Mononuclear cell (primary cell): ENCODE measurements around the gene C2orf72. TPM values are rescaled to one million over a fixed set of nuclear protein-coding genes. Genes with fewer than 3 reads are reported as not detected.

Experiments used
- H3K27me3 ChIP-seq: 2 replicates; pipeline ENCODE4 v1.6.0; 2011; ENCODE audit warnings: low read length, control low read depth; ENCODE audit not compliant: insufficient read depth
- H3K4me1 ChIP-seq: 2 replicates; pipeline ENCODE4 v1.5.1; 2011; ENCODE audit warnings: mild to moderate bottlenecking, low read length, control low read depth; ENCODE audit not compliant: insufficient read depth
- H3K4me3 ChIP-seq: 2 replicates; pipeline ENCODE4 v1.5.1; 2011; ENCODE audit warnings: mild to moderate bottlenecking, low read length, moderate library complexity
- H3K9me3 ChIP-seq: 2 replicates; pipeline ENCODE4 v1.5.1; 2011; ENCODE audit warnings: low read depth, mild to moderate bottlenecking, control low read depth, low read length
- total RNA-seq: library from RNA; depleted of rRNA; stranded (reverse); fragments of >200 nt; gene quantifications from one replicate; pipeline ENCODE4 v1.2.3, GENCODE V29; 2012

C2orf72 gene
- total RNA-seq, 1 donor, result not detected

DNA sequence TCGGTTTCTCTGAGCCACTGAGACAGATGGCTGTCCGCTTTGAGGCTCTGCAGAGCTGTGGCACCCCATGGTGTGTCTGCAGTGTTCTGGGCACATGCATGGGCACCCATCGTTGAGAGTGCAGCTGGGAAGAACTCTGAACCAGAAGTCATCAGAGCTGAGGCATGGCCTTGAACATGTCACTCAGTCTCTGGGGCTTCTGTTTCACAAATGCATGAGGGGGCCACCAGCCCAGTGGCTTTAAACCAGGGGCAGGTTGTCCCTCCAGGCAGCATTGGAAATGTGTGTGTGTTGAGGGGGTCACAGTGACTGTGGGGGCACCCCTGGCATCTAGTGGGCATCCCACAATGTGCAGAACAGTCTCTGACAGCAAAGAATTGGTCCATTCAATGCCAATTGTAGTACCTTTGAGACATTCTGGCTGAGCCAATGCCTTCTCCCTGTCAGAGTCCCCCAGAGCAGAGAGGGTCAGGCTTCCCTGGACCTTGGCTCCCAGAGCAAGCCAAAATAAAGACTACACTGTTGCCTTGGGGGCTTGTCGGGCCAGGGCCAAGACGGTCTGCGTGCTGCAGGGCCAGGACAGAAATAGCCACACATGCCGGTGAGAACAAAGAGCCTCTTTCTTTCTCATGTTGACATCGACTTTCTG lies 10.1 kb downstream of the C2orf72 start:
- H3K4me3 ChIP-seq, result no peak overlapping the region
- peaks cover 3% of the 10 kb centered on the region for H3K4me1 ChIP-seq
- H3K9me3 ChIP-seq, result no peaks in the 10 kb centered on the region
- peaks cover 20% of the 10 kb centered on the region for H3K27me3 ChIP-seq

DNA sequence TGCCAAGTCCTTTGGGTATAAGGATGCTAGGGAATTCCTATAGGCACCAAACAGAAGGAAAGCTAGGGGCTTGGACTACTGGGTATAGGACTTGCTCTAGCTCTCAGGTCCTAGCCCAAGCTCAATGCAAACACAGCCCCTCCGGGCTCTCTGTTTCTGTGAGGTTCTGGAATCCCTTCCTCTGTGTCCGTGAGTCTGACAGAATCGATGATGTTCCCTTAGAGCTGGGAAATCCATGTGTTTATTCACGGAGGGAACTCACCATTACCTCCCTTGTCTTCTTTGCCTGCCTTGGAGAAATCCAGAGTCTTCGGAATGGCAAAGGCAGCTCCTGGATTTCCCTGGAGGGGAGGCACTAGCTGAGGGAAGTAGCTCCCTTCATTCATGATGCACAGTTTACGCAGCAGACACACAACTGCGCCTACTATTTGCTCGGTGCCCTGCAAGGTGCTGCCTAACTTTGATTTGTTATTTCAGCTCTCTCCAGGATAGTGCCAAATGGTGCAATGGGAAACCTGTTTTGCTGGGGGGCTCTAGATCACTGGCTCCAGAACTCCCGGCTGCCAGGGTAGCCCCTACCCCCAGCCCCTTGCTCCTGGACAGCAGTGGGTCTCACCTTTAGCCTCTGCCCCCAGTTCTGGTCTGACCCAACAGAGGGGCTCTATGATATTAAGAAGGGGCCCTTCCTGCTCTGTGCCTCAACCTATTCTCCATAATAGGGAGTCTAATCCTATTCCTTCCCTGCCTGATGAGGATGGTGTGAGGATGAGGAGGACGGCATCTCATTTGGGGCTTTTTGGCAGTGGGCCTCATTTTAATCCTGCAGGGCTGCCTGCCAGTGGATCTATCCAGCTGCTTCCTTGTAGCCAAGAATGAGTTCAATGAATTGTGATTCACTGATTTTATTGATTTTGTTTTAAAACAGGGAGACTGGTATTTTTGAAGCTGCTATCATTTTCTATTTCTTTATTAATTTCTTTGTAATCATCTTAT lies 10.9 kb downstream of the C2orf72 start:
- no peaks in the 10 kb centered on the region for H3K9me3 ChIP-seq
- peaks cover 11% of the 10 kb centered on the region for H3K4me1 ChIP-seq
- H3K27me3 ChIP-seq, result peaks cover 17% of the 10 kb centered on the region
- no peak overlapping the region for H3K4me3 ChIP-seq

DNA sequence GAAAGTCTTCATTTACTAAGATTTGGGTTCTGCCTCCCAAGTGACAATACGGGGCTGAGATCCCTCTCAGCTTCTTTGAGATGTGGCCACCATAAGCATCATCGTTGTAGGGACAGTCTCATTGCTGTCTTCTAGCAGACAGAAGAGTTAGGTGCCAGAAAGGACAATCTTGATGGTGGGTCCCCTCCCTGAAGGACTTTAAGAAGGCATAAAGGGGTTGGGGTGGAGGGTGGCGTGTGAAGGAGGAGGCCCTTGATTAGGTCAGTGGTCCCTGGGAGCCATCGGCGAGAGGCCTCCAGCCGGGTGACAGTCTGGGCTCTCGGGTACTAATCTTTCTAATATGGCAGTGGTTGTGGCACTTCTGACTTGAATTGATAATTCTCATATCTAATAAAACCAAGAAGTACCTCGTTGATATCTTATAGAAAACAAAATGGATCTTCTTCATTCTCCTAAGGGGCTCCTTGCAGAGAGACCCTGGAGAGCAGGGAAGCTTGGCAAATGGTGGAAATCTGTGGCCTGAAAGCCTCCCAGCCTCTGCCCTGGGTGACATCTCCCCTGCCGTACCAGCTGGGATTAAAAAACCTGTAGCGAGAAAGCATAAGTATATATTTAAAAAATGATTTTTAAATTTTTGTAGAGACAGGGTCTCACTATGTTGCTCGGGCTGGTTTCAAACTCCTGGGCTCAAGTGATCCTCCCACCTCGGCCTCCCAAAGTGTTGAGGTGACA lies 12.1 kb downstream of the C2orf72 start:
- Histone ChIP-seq H3K4me1 (peaks cover 12% of the 10 kb centered on the region), H3K4me3 (no peak overlapping the region)

DNA sequence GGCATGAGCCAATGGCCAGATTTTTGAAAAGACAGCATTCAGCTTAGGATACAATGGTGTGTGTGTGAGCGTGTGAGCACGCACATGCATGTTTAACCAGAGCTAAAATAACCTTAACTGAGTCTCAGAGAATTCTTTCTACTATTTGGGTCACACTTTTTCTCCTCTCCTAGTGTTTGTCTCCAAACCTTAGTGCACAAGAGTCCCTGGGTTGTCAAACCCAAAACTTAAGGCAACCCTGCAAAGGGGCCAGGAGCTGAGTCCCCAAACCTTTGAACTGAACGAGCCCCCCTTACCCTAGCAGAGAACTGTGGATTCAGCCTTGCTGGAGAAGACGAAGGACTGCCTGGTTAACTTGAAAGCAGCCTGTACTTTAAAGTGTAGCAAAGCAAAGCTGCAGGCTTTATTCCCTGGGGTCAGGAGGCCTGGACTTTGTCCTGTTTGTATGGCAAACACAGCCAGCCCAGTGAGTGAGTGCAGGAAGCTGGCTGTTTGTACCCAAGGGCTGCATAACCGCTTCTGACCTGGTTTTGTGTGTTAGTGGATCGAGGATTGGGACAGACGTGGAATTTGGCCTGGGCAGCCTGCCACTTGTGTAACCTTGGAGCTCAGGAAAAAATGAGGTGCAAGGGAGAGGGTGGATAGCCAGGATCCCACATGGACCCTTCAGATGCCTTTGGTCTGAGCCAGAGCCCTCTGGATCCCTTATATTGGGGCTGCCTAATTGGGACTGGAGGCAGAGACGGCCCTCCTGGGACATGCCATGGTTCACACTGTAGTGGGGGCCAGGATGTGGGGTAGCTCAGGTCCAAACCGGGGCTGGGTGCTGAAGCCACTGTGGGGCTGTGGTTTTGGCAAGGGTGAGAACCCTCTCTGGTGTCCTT lies 12.9 kb downstream of the C2orf72 start:
- peaks cover 17% of the 10 kb centered on the region for H3K27me3 ChIP-seq
- no peak overlapping the region for H3K4me3 ChIP-seq
- H3K9me3 ChIP-seq, result no peaks in the 10 kb centered on the region
- H3K4me1 ChIP-seq, result peaks cover 12% of the 10 kb centered on the region

More for the DNA sequence above, 12.1 kb downstream of the C2orf72 start:
- Histone ChIP-seq H3K27me3 (peaks cover 17% of the 10 kb centered on the region), H3K9me3 (no peaks in the 10 kb centered on the region)

DNA sequence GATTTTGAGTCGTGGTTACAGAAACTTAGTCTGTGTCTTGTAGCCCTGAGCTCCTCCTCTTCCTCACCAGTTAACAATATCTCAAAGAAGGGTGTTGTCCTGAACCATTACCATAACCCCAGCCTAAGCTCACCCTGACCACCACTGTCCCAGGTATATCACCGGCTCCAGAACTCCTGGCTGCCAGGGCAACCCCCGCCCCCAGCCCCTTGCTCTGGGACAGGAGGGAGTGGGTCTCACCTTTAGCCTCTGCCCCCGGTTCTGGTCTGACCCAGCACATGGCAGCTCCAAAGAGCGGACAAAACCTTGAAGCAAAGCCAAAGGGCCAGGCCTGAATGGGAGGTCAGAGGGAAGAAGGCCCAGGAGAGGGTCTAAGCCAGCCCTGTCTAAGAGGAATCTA lies 13.8 kb downstream of the C2orf72 start:
- Histone ChIP-seq H3K4me1 (peaks cover 12% of the 10 kb centered on the region), H3K27me3 (peaks cover 17% of the 10 kb centered on the region), H3K9me3 (no peaks in the 10 kb centered on the region), H3K4me3 (no peak overlapping the region)

DNA sequence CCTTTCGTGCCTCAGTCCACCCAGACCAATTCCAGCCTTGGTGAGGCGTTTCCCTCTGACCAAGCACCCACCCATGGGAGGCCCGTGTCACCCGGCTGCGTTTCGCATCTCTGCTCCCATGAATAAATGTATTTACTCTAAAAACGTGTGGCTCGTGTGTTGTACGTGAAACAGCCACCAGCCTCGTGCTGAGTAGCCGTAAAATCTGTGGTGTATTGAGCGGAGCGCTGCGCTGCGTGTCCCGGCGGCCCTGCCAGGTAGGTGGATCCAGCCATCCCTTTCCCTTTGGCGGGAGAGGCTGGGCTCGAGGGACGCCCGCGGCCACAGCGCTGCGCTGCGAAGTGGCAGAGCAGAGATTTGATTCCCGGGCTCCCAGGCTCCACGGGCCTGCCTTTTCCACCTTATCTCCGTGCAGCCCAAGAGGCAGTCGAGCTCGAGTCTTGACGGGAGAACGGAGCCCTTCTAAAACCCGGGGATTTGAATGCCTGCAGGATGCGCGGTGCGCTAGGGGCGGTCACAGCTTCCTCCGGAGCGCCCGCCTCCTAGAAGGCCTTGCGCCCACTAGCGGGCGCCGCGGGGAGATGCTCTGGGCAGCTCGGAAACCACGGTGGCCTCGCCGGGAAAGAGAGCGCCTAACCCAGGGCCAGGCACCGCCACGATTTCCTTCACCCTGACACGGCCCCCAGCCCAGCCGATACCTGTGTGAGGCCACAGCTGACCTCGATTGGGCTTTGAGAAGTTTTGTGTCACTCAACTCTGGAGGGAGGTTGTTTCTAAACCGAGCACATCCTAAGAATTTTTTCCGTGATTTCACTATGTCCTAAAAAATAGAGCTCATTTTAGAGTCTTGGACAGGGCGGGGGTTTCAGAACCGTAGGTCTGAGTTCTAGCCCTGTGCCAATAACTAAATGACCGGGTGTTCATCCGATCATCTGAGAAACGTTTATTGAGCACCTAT lies 15.4 kb downstream of the C2orf72 start:
- H3K9me3 ChIP-seq, result no peaks in the 10 kb centered on the region
- H3K4me1 ChIP-seq, result peaks cover 19% of the 10 kb centered on the region
- H3K27me3 ChIP-seq, result peaks cover 17% of the 10 kb centered on the region
- H3K4me3 ChIP-seq, result peak overlapping the region; percentile 53

DNA sequence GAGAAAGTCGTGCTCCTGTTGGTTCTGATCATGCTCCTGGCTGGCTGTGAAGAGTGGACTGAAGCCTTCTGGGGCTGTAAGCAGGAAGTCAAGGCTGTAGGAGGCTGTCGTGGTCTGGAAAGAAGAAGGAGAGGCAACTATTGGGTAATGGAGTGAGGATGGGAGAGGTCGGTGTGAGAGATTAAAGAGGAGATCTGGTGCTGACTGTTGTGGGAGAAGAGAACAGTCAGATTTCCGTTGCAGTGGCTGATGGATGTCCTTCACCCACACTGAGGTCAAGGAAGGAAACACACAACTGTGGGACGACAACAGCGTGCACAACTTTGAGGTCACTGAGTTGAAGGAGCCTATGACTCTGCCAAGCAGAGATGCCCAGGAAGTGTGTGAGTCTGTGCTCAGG lies 16.5 kb downstream of the C2orf72 start:
- H3K4me1 ChIP-seq, result peaks cover 30% of the 10 kb centered on the region
- peaks cover 14% of the 10 kb centered on the region for H3K27me3 ChIP-seq
- no peaks in the 10 kb centered on the region for H3K9me3 ChIP-seq
- no peak overlapping the region for H3K4me3 ChIP-seq

DNA sequence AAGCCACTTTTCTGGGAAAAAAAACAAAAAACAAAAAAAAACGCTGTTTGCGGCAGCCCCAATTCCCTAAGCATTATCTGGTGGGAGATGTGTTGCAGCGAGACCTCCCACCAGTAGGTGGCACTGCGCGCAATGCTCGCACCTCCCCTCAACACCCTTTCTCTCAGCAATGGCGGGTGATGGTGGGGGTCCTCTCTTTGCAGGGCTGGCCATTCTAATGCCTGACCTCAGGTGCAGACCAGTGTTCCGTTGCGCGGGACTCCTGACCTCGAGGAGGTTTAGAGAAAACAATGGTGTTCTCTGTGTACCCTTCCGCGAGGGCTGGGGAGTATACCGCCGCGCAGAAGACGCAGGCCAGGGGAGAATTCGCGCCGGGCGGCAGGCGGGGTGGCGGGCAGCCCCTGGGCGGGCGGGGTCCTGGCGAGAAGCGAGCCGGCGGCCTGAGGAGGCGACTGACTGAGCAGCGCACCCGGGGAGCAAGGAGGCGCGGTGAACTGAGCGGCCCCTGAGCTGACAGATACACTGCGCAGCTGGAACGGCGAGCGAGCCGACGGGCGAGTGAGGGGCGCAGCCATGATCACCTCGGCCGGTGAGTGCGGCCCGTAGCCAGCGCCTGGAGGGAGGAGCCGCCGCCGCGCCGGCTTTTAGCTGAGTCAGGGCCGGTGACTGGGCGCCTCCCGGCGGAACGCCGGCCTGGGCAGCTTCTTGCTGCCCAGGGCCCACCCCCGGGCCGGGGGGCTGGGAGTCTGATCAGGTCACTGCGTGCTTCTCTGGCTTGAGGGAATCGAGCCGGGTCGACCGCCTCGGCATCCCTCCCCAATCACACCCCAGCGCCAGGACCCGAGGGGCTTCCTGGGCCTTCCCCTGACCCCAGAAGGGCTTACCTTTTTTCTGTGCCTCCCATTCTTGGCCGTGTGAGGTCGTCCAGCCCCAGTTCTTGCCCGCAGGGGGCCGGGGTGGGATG lies 19.4 kb downstream of the C2orf72 start, which contains the start of gene PSMD1:
Gene PSMD1 (plus strand): TSS at position 415 of the 964 bp plus-strand sequence. CDS start 159 bp downstream, at position 574.
- Histone ChIP-seq H3K4me1 (peaks cover 39% of the 10 kb centered on the region), H3K27me3 (no peaks in the 10 kb centered on the region), H3K4me3 (peak within 1 kb of the TSS; percentile 91), H3K9me3 (no peaks in the 10 kb centered on the region)

DNA sequence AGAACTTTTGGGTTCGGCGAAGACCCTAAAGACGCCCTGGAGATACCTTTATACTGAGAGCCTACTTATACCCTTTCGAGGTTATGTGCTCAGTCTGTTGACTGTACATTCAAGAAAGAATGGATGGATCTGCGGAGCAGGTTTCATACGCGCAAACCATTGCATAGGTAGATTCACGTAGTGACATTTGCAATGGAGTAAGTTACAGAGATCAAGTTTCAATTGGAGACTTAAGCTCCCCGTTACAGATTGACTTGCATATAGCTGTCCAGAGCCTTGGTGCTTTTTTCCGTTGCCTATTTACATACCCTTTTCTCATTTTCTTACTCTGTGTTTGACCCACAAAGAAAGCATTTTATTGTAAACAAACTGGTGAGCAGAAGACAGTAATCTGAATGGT lies 20.3 kb downstream of the C2orf72 start:
- H3K9me3 ChIP-seq, result no peaks in the 10 kb centered on the region
- peak overlapping the region; percentile 91 for H3K4me3 ChIP-seq
- peaks cover 34% of the 10 kb centered on the region for H3K4me1 ChIP-seq
- H3K27me3 ChIP-seq, result no peaks in the 10 kb centered on the region

DNA sequence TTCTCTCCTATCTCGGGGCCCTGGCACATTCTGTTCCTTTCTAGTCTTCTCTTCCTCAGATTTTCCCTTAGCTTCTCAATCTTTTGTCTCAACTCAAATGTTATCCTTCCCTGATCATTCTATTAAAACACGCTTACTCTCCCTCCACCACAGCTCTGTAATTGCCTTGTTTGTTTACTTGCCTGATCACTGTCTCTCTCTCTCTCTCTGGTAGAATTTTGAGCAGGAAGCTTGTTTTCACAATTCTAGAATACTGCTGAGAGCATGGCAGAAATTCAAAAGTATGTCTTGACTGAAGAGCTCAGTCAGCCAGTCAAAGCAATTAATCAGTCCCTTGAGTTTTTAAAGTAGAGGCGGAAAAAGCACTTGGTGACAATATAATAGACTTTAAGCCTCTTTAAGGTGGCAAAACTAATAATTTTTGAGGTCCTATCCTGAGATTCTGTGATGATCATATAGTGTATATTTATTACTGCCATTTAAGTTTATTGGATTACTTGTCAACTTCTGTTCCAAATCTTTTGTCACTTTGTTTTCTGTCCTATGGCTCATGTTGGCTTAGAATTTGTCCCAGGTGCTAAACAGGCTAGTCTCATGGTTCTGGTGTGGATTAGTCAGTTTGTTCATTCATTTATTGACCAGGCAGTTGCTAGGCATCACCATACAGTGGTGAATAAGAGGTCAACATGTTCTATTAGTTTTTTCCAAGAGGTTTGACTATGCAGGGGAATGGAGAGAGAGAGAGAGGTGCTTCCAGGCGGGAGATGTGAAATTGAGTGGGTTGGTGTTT lies 21.6 kb downstream of the C2orf72 start:
- Histone ChIP-seq H3K4me1 (peaks cover 32% of the 10 kb centered on the region), H3K27me3 (no peaks in the 10 kb centered on the region)

DNA sequence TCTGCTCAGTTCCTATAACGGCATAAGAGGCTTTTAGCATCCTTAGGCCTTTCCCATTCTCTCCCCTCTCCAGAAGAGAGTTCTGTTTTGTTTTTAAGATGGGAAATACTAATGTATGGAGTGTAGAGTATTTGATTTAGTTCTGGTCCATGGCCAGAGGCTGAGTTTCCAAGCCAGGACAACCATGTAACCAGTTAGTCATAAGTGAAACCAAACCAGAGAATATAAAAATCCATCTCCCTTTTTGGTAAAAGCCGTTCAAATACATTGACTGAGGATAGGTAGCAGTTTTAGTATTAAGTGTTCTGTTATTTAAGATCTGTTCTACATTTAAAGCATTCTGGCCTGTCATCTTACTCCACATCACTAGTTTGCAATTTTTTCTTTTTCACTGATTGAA lies 22.4 kb downstream of the C2orf72 start:
- H3K4me3 ChIP-seq, result no peak overlapping the region
- H3K4me1 ChIP-seq, result peaks cover 32% of the 10 kb centered on the region
- no peaks in the 10 kb centered on the region for H3K9me3 ChIP-seq
- H3K27me3 ChIP-seq, result no peaks in the 10 kb centered on the region

More for the DNA sequence above, 21.6 kb downstream of the C2orf72 start:
- H3K9me3 ChIP-seq, result no peaks in the 10 kb centered on the region
- H3K4me3 ChIP-seq, result no peak overlapping the region

DNA sequence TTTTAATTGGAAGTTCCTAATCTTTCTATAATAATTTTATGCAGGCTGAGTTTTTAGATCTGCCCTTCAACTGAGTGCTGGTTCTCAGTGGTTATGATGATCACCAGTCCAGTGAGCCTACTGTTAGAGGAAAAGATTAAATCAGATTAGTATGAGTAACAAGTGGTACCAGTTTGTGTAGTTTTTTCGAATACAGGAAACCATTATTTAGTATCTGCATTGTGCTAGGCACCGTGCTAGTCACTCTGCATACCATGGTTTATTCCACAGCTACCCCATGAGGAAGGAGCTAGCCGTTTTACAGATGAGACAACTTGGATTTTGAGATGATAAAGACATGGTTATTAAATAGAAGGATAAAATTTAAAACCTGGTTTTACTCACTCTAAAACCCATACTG lies 25.5 kb downstream of the C2orf72 start:
- H3K9me3 ChIP-seq, result no peaks in the 10 kb centered on the region
- no peaks in the 10 kb centered on the region for H3K27me3 ChIP-seq
- H3K4me1 ChIP-seq, result peaks cover 29% of the 10 kb centered on the region
- no peak overlapping the region for H3K4me3 ChIP-seq
